HCT116 (cell line): ENCODE results near the gene VAMP8. TPM values are rescaled to one million over a fixed set of nuclear protein-coding genes. Genes with fewer than 3 reads are reported as not detected.

Experiments used
- ATAC-seq: fragments of 200-7000 bp; cut with Tn5 transposase; 2 replicates; pipeline ENCODE4 v1.9.1; 2020; ENCODE audit warnings: mild to moderate bottlenecking, moderate library complexity
- BruUV-seq: library from RNA; stranded (reverse); fragments of 400-500 nt; replicated peaks from 2 replicates; lab custom pipeline; 2021; lab: Mats Ljungman, UMichigan
- CTCF ChIA-PET: fragments of 300-600 bp; sonication (Branson Sonifier 250); formaldehyde crosslinking; loops from one replicate; lab custom pipeline; 2021; ENCODE audit warnings: antibody characterized with exemption; lab: Charles Lee
- POLR2A ChIA-PET: fragments of 300-600, 350-600 bp; sonication (Branson Sonifier 250); formaldehyde crosslinking; loops from one replicate; lab custom pipeline; 2021; ENCODE audit warnings: antibody characterized with exemption; lab: Charles Lee
- RAD21 ChIA-PET, 2 experiments: fragments of 300-600 bp; sonication (Branson Sonifier 250); formaldehyde crosslinking; loops; one replicate each; lab custom pipeline; 2023; ENCODE audit warnings: low total read pairs in 2 of 2; ENCODE audit not compliant: uncharacterized antibody in 2 of 2, unreplicated experiment in 2 of 2, low non-redundant PET in 1 of 2; lab: Charles Lee
- DNase-seq: peaks from one replicate; pipeline ENCODE4 v3.0.0-alpha.2; 2010; ENCODE audit warnings: low read depth, low spot score
- H2AFZ ChIP-seq: fragments of 200-600 bp; shearing (Covaris generic), sonication (generic); 2 replicates; pipeline ENCODE4 v1.6.1; 2017; ENCODE audit warnings: low read depth, mixed run types, mixed read lengths, antibody characterized with exemption, low read length; ENCODE audit not compliant: poor library complexity, severe bottlenecking
- H3K27ac ChIP-seq: 2 replicates; pipeline ENCODE4 v1.5.1; 2012; ENCODE audit warnings: low read depth, low read length
- H3K27me3 ChIP-seq: fragments of 200-600 bp; sonication (generic); 2 replicates; pipeline ENCODE4 v1.6.1; 2016; ENCODE audit warnings: mixed run types, low read length, mixed read lengths; ENCODE audit not compliant: insufficient read depth
- H3K36me3 ChIP-seq, 2 experiments: fragments of 200-500 bp in 1 of 2; fragments of 200-600 bp in 1 of 2; sonication (Bioruptor generic) in 1 of 2; sonication (generic) in 1 of 2; 2 replicates each; pipeline versions ENCODE4 v1.5.1 to v1.6.1; 2014 to 2016; ENCODE audit warnings: low read length in 2 of 2, inconsistent platforms in 1 of 2, mixed read lengths in 1 of 2, mixed run types in 1 of 2; ENCODE audit not compliant: insufficient read depth in 2 of 2, control insufficient read depth in 1 of 2
- H3K4me1 ChIP-seq, 2 experiments: fragments of 200-600 bp in 1 of 2; sonication (generic) in 1 of 2; 2 replicates each; pipeline versions ENCODE4 v1.5.1 to v1.6.1; 2012 to 2017; ENCODE audit warnings: low read length in 2 of 2, inconsistent platforms in 1 of 2, mild to moderate bottlenecking in 1 of 2, mixed read lengths in 1 of 2, mixed run types in 1 of 2, moderate library complexity in 1 of 2; ENCODE audit not compliant: insufficient read depth in 2 of 2, control insufficient read depth in 1 of 2
- H3K4me2 ChIP-seq: fragments of 200-600 bp; sonication (generic); 2 replicates; pipeline ENCODE4 v1.6.1; 2017; ENCODE audit warnings: mixed run types, low read length, mixed read lengths
- H3K4me3 ChIP-seq, 2 experiments: fragments of 200-600 bp in 1 of 2; sonication (generic) in 1 of 2; replicated peaks in 1 of 2; 2 replicates each; pipeline ENCODE4 v1.5.1; 2011 to 2016; ENCODE audit warnings: low read length in 2 of 2, control low read depth in 1 of 2, low read depth in 1 of 2, mild to moderate bottlenecking in 1 of 2, mixed read lengths in 1 of 2, mixed run types in 1 of 2
- H3K79me2 ChIP-seq: fragments of 200-600 bp; sonication (generic); 2 replicates; pipeline ENCODE4 v1.6.1; 2017; ENCODE audit warnings: mild to moderate bottlenecking, mixed run types, low read length, moderate library complexity, mixed read lengths; ENCODE audit not compliant: insufficient read depth
- H3K9ac ChIP-seq: fragments of 200-600 bp; sonication (generic); 2 replicates; pipeline ENCODE4 v1.6.1; 2016; ENCODE audit warnings: low read length, mixed read lengths
- H3K9me2 ChIP-seq: fragments of 200-600 bp; sonication (generic), shearing (Covaris generic); 2 replicates; pipeline ENCODE4 v1.6.1; 2017; ENCODE audit warnings: mixed run types, mild to moderate bottlenecking, moderate library complexity; ENCODE audit not compliant: insufficient read depth
- H3K9me3 ChIP-seq, 2 experiments: fragments of 200-500 bp in 1 of 2; fragments of 200-600 bp in 1 of 2; sonication (Bioruptor generic) in 1 of 2; sonication (generic) in 1 of 2; 2 replicates each; pipeline ENCODE4 v1.6.1; 2014 to 2017; ENCODE audit warnings: low read length in 2 of 2, mixed read lengths in 2 of 2, inconsistent platforms in 1 of 2, low read depth in 1 of 2, mild to moderate bottlenecking in 1 of 2, mixed run types in 1 of 2, moderate library complexity in 1 of 2; ENCODE audit not compliant: control insufficient read depth in 1 of 2, insufficient read depth in 1 of 2
- H4K20me1 ChIP-seq: fragments of 200-600 bp; sonication (generic), shearing (Covaris generic); 2 replicates; pipeline ENCODE4 v1.6.1; 2017; ENCODE audit warnings: mixed run types, mild to moderate bottlenecking, moderate library complexity; ENCODE audit not compliant: insufficient read depth
- CEBPB ChIP-seq: IDR thresholded peaks from 2 replicates; pipeline ENCODE4 v1.6.1; 2012; ENCODE audit warnings: low read depth
- EGR1 ChIP-seq: IDR thresholded peaks from 2 replicates; pipeline ENCODE4 v1.6.1; 2012; ENCODE audit warnings: low read depth
- ELF1 ChIP-seq: IDR thresholded peaks from 2 replicates; pipeline ENCODE4 v1.6.1; 2012; ENCODE audit warnings: low read depth, borderline replicate concordance
- FOSL1 ChIP-seq: IDR thresholded peaks from 2 replicates; pipeline ENCODE4 v1.6.1; 2012; ENCODE audit warnings: low read depth
- JUND ChIP-seq: IDR thresholded peaks from 2 replicates; pipeline ENCODE4 v1.6.1; 2012
- POLR2AphosphoS5 ChIP-seq: IDR thresholded peaks from 2 replicates; pipeline ENCODE4 v1.6.1; 2011; ENCODE audit warnings: mild to moderate bottlenecking, low read depth, low read length, moderate library complexity
- REST ChIP-seq: IDR thresholded peaks from 2 replicates; pipeline ENCODE4 v1.6.1; 2012; ENCODE audit warnings: low read depth
- SRF ChIP-seq: IDR thresholded peaks from 2 replicates; pipeline ENCODE4 v1.6.1; 2012; ENCODE audit warnings: low read depth
- TCF7L2 ChIP-seq: IDR thresholded peaks from 2 replicates; pipeline ENCODE4 v1.7.0; 2011; ENCODE audit warnings: borderline replicate concordance, inconsistent platforms; ENCODE audit not compliant: insufficient read depth, insufficient read length; ENCODE audit errors: extremely low read depth
- YY1 ChIP-seq: IDR thresholded peaks from 2 replicates; pipeline ENCODE4 v1.6.1; 2011; ENCODE audit warnings: low read length, low read depth, moderate library complexity, mild to moderate bottlenecking; ENCODE audit not compliant: insufficient replicate concordance; ENCODE audit errors: extremely low read depth
- intact Hi-C: fragments of 100-400 bp; cut with micrococcal nuclease; formaldehyde crosslinking; loops from 2 replicates; pipeline ENCODE4 v1.10.0; 2022
- total RNA-seq: library from RNA; stranded (reverse); gene quantifications from one replicate; pipeline ENCODE4 v1.2.1, GENCODE V29; 2021; ENCODE audit not compliant: unreplicated experiment

Gene VAMP8
- total RNA-seq, 1 experiment from 2014 or later, result 52.6 TPM

- peaks cover 7% of the 10 kb centered on the region for H3K79me2 ChIP-seq
- H3K36me3 ChIP-seq, result peaks cover 6 to 16% of the 10 kb centered on the region in 2 experiments
- H3K4me1 ChIP-seq, result peaks cover 14 to 26% of the 10 kb centered on the region in 2 experiments
- CTCF ChIA-PET, result no interaction called here
- no peaks in the 10 kb centered on the region for H4K20me1 ChIP-seq
- H3K9ac ChIP-seq, result no peak overlapping the region
- no peak overlapping the region for H3K4me3 ChIP-seq
- no peaks in the 10 kb centered on the region for H3K9me2 ChIP-seq
- POLR2A ChIA-PET, result interaction anchor here (1.8 kb wide), 1 partner anchor 11 kb away, joined by 7 read pairs; the partner anchor contains the start of gene RNF181
- no peak for DNase-seq
- no peak overlapping the region for H3K4me2 ChIP-seq
- H2AFZ ChIP-seq, result no peak overlapping the region
- ATAC-seq, result no peak
- BruUV-seq, result no TSS peak
- RAD21 ChIA-PET, result no interaction called here
- no peak for TF ChIP-seq REST
- no peak for TF ChIP-seq POLR2AphosphoS5
- no peak for TF ChIP-seq FOSL1
- no peaks in the 10 kb centered on the region for H3K27me3 ChIP-seq
- intact Hi-C loops, result no loop called here
- no peaks in the 10 kb centered on the region for H3K9me3 ChIP-seq
- no peak overlapping the region for H3K27ac ChIP-seq
Observed at GRCh38 chr2:85606116-85606455, 28.7 kb downstream of the VAMP8 start.

GRCh38 chr2:85607268-85608215, 30.2 kb downstream of the VAMP8 start:
- H3K36me3 ChIP-seq, result peaks cover 6 to 16% of the 10 kb centered on the region in 2 experiments
- POLR2A ChIA-PET, result no interaction called here
- RAD21 ChIA-PET, result no interaction called here
- no peak overlapping the region for H3K4me2 ChIP-seq
- peaks cover 14% of the 10 kb centered on the region for H3K79me2 ChIP-seq
- no peak overlapping the region for H3K4me3 ChIP-seq
- H3K9me3 ChIP-seq, result no peaks in the 10 kb centered on the region
- no peak overlapping the region for H2AFZ ChIP-seq
- CTCF ChIA-PET, result no interaction called here
- H3K4me1 ChIP-seq, result peaks cover 8 to 18% of the 10 kb centered on the region in 2 experiments; a peak in 3 of 4 replicates
- no TSS peak for BruUV-seq
- no peaks in the 10 kb centered on the region for H3K9me2 ChIP-seq
- no peak for TF ChIP-seq CEBPB
- no peak for TF ChIP-seq EGR1
- TF ChIP-seq FOSL1, result no peak
- TF ChIP-seq YY1, result no peak
- no peak for TF ChIP-seq SRF
- no peak for TF ChIP-seq JUND
- no peak for TF ChIP-seq TCF7L2
- no peak for TF ChIP-seq ELF1
- intact Hi-C loops, result no loop called here
- DNase-seq (no peak), ATAC-seq (no peak)
- H3K27ac ChIP-seq, result no peak overlapping the region
- no peaks in the 10 kb centered on the region for H3K27me3 ChIP-seq
- H3K9ac ChIP-seq, result no peak overlapping the region
- no peaks in the 10 kb centered on the region for H4K20me1 ChIP-seq
